CD4-positive, CD25-positive, alpha-beta regulatory T cell (primary cell): Measurements from ENCODE around the gene PARD3. TPM values are rescaled to one million over a fixed set of nuclear protein-coding genes. Genes with fewer than 3 reads are reported as not detected.
A peak's percentile ranks its signal among the peaks of the same experiment; 100 is the strongest.

Source experiments
- ATAC-seq, 2 donors: fragments of 150-1000 bp; cut with Tn5 transposase; one replicate each; pipeline ENCODE4 v1.10.0; 2021; ENCODE audit warnings: low read depth in 2 of 2, moderate number of reproducible peaks in 2 of 2, moderate library complexity in 1 of 2
- DNase-seq, 3 donors: peaks; one replicate each; pipeline versions ENCODE4 v3.0.0 to v3.0.0-alpha.2; 2012 to 2022; ENCODE audit warnings: mixed read lengths in 1 of 3
- H3K27ac ChIP-seq: one replicate; pipeline ENCODE4 v1.7.0; 2013; ENCODE audit warnings: mild to moderate bottlenecking, low read length; ENCODE audit not compliant: insufficient read depth, poor library complexity, severe bottlenecking
- H3K27me3 ChIP-seq: one replicate; pipeline ENCODE4 v1.7.0; 2013; ENCODE audit warnings: low read length; ENCODE audit not compliant: control insufficient read depth, insufficient read depth
- H3K36me3 ChIP-seq: one replicate; pipeline ENCODE4 v1.7.0; 2013; ENCODE audit warnings: mild to moderate bottlenecking, low read length, moderate library complexity; ENCODE audit not compliant: control insufficient read depth, insufficient read depth
- H3K4me1 ChIP-seq: 2 replicates; pipeline ENCODE4 v1.7.0; 2013; ENCODE audit warnings: mild to moderate bottlenecking, low read length; ENCODE audit not compliant: insufficient read depth, control insufficient read depth, poor library complexity, severe bottlenecking
- H3K4me3 ChIP-seq: one replicate; pipeline ENCODE4 v1.7.0; 2013; ENCODE audit warnings: low read depth, mild to moderate bottlenecking, low read length, moderate library complexity
- H3K9me3 ChIP-seq, 2 experiments: 1 replicate in 1 of 2; 2 replicates in 1 of 2; pipeline ENCODE4 v1.7.0; 2013; ENCODE audit warnings: low read length in 2 of 2, mild to moderate bottlenecking in 1 of 2, moderate library complexity in 1 of 2; ENCODE audit not compliant: control insufficient read depth in 2 of 2
- H3K27ac Mint-ChIP-seq, 3 donors: one replicate each; pipeline ENCODE4 v1.8.0; 2020 to 2022; ENCODE audit warnings: mild to moderate bottlenecking in 3 of 3, mixed read lengths in 3 of 3, moderate library complexity in 2 of 3
- H3K27me3 Mint-ChIP-seq: one replicate; pipeline ENCODE4 v1.8.0; 2022; ENCODE audit warnings: mild to moderate bottlenecking, mixed read lengths
- H3K36me3 Mint-ChIP-seq: one replicate; pipeline ENCODE4 v1.8.0; 2020; ENCODE audit warnings: mixed read lengths
- H3K4me1 Mint-ChIP-seq, 4 donors: one replicate each; pipeline ENCODE4 v1.8.0; 2020 to 2022; ENCODE audit warnings: mixed read lengths in 4 of 4, mild to moderate bottlenecking in 1 of 4
- H3K4me3 Mint-ChIP-seq, 4 donors: one replicate each; pipeline ENCODE4 v1.8.0; 2020 to 2022; ENCODE audit warnings: mild to moderate bottlenecking in 4 of 4, mixed read lengths in 4 of 4, moderate library complexity in 3 of 4
- H3K9me3 Mint-ChIP-seq, 7 donors: one replicate each; pipeline ENCODE4 v1.8.0; 2020 to 2022; ENCODE audit warnings: mixed read lengths in 7 of 7, mild to moderate bottlenecking in 3 of 7, moderate library complexity in 2 of 7
- polyA plus RNA-seq, 4 donors: library from polyadenylated mRNA; unstranded; fragments of 300-500 nt; fragmentation: Illumina TruSeq; gene quantifications; one replicate each; pipeline ENCODE4 v1.2.3, GENCODE V29; 2021
- total RNA-seq: library from RNA; stranded (reverse); gene quantifications from one replicate; pipeline ENCODE4 v1.2.3, GENCODE V29; 2022

Gene PARD3
- total and polyA plus RNA-seq, 5 donors from 2014 or later: 0.08 to 0.79 TPM; not detected in 3

- no peak overlapping the region for H3K4me3 Mint-ChIP-seq
- DNase-seq: no peak
- H3K4me3 ChIP-seq: no peak overlapping the region
Measured at GRCh38 chr10:34555653-34556052, 259.4 kb downstream of the PARD3 start.

GRCh38 chr10:34553747-34554146 is 261.3 kb downstream of the PARD3 start:
- no peaks in the 10 kb centered on the region for H3K36me3 ChIP-seq
- H3K27me3 Mint-ChIP-seq: no peaks in the 10 kb centered on the region
- no peak for DNase-seq
- no peaks in the 10 kb centered on the region for H3K9me3 Mint-ChIP-seq
- no peak overlapping the region for H3K4me3 Mint-ChIP-seq
- no peaks in the 10 kb centered on the region for H3K9me3 ChIP-seq
- no peaks in the 10 kb centered on the region for H3K36me3 Mint-ChIP-seq
- H3K27me3 ChIP-seq: no peaks in the 10 kb centered on the region
- no peak for ATAC-seq
- no peak overlapping the region for H3K4me3 ChIP-seq
- H3K4me1 ChIP-seq: no peaks in the 10 kb centered on the region
- H3K4me1 Mint-ChIP-seq: peaks cover 0 to 2% (median 0%) of the 10 kb centered on the region in 4 donors
- no peak overlapping the region for H3K27ac Mint-ChIP-seq
- no peak overlapping the region for H3K27ac ChIP-seq

More at GRCh38 chr10:34555653-34556052, 259.4 kb downstream of the PARD3 start:
- no peak overlapping the region for H3K27ac ChIP-seq
- H3K36me3 Mint-ChIP-seq: no peaks in the 10 kb centered on the region
- no peaks in the 10 kb centered on the region for H3K9me3 ChIP-seq
- peaks cover 0 to 2% (median 0%) of the 10 kb centered on the region in 4 donors for H3K4me1 Mint-ChIP-seq
- peak in 1 of 2 donors; percentile 18 for ATAC-seq
- H3K27me3 ChIP-seq: no peaks in the 10 kb centered on the region
- H3K36me3 ChIP-seq: no peaks in the 10 kb centered on the region
- no peaks in the 10 kb centered on the region for H3K27me3 Mint-ChIP-seq
- no peaks in the 10 kb centered on the region for H3K4me1 ChIP-seq
- H3K9me3 Mint-ChIP-seq: no peaks in the 10 kb centered on the region
- H3K27ac Mint-ChIP-seq: no peak overlapping the region

DNA sequence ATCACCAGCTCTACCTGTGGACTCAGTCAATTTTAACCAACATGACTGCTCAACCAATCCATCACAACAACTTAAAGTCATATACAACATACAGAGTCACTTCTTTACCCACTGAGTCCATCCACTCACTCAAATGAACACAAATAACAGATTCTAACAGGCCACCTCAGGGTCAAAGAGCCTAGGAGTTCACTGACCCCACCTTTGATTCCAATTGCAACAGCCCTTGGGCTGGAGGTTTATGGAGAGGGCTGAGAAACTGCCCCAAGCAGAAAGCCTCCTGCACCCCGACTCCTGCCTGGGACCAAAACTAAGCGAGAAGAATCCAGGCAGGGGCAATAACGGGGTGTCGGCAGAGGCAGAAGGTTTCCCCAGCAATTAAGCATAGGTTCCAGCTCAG is 263.8 kb downstream of the PARD3 start:
- Histone ChIP-seq H3K4me1 (no peaks in the 10 kb centered on the region), H3K27ac (no peak overlapping the region), H3K4me3 (no peak overlapping the region), H3K36me3 (no peaks in the 10 kb centered on the region), H3K9me3 (no peaks in the 10 kb centered on the region), H3K27me3 (no peaks in the 10 kb centered on the region)
- no peaks in the 10 kb centered on the region for H3K9me3 Mint-ChIP-seq
- H3K36me3 Mint-ChIP-seq: no peaks in the 10 kb centered on the region
- DNase-seq: no peak
- H3K4me3 Mint-ChIP-seq: peak overlapping the region in 1 of 4 donors; percentile 27
- H3K27me3 Mint-ChIP-seq: no peaks in the 10 kb centered on the region
- peak overlapping the region in 1 of 3 donors; percentile 79 for H3K27ac Mint-ChIP-seq
- no peak for ATAC-seq
- H3K4me1 Mint-ChIP-seq: peaks cover 0 to 2% (median 0%) of the 10 kb centered on the region in 4 donors

DNA sequence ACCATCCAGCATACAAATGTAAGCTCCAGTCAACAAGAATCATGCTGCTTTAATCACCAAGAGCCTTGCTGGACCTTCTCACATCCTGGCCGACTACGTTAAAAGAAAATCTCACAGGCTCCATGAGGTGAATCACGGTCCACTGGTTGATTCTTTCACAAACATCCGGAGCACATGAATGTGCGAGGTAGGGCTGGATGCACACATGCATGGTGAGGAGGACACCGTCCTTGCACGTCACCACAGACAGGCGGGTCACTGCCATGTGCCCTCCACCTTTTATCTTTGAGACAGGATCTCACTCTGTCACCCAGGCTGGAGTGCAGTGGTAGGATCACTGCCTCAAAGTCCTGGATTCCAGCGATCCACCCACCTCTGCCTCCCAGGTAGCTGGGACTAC is 265.1 kb downstream of the PARD3 start:
- DNase-seq: no peak
- Mint-ChIP-seq H3K4me3 (no peak overlapping the region), H3K4me1 (no peaks in the 10 kb centered on the region), H3K27ac (no peak overlapping the region), H3K36me3 (no peaks in the 10 kb centered on the region), H3K27me3 (no peaks in the 10 kb centered on the region), H3K9me3 (no peaks in the 10 kb centered on the region)
- Histone ChIP-seq H3K27me3 (no peaks in the 10 kb centered on the region), H3K4me3 (no peak overlapping the region), H3K36me3 (no peaks in the 10 kb centered on the region), H3K9me3 (no peaks in the 10 kb centered on the region), H3K4me1 (no peaks in the 10 kb centered on the region), H3K27ac (no peak overlapping the region)
- no peak for ATAC-seq

DNA sequence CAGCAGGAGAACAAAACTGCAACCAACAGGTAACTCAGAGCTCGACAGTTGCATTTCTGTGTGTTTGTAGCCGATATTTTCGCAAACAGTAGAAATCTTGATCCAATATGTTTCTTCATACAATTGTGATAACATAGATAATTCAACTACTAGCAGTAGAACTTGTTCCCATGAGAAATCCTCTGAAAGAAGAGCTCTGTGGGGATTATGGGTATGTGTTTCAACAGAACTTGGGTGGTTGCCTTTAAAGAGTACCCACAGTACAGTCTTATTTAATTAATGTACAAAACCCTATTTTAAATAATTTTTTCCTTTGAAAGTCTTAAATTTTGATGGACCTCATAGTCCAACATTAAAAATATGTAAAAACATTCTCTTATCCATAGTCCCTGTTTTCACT is 266.1 kb downstream of the PARD3 start:
- H3K36me3 Mint-ChIP-seq: no peaks in the 10 kb centered on the region
- H3K27ac ChIP-seq: no peak overlapping the region
- H3K4me1 ChIP-seq: no peaks in the 10 kb centered on the region
- no peak overlapping the region for H3K4me3 ChIP-seq
- DNase-seq: no peak
- ATAC-seq: no peak
- no peak overlapping the region for H3K27ac Mint-ChIP-seq
- H3K4me3 Mint-ChIP-seq: no peak overlapping the region
- H3K9me3 Mint-ChIP-seq: no peaks in the 10 kb centered on the region
- H3K9me3 ChIP-seq: no peaks in the 10 kb centered on the region
- H3K27me3 ChIP-seq: no peaks in the 10 kb centered on the region
- no peaks in the 10 kb centered on the region for H3K27me3 Mint-ChIP-seq
- H3K36me3 ChIP-seq: no peaks in the 10 kb centered on the region
- no peaks in the 10 kb centered on the region for H3K4me1 Mint-ChIP-seq

- Histone ChIP-seq H3K4me1 (no peaks in the 10 kb centered on the region), H3K4me3 (no peak overlapping the region), H3K27me3 (no peaks in the 10 kb centered on the region), H3K9me3 (no peaks in the 10 kb centered on the region), H3K36me3 (no peaks in the 10 kb centered on the region), H3K27ac (no peak overlapping the region)
- Mint-ChIP-seq H3K9me3 (no peaks in the 10 kb centered on the region), H3K27ac (no peak overlapping the region), H3K27me3 (no peaks in the 10 kb centered on the region), H3K4me3 (no peak overlapping the region), H3K4me1 (no peaks in the 10 kb centered on the region), H3K36me3 (no peaks in the 10 kb centered on the region)
- ATAC-seq: no peak
- DNase-seq: no peak
Measured at GRCh38 chr10:34548466-34548865, 266.6 kb downstream of the PARD3 start.

DNA sequence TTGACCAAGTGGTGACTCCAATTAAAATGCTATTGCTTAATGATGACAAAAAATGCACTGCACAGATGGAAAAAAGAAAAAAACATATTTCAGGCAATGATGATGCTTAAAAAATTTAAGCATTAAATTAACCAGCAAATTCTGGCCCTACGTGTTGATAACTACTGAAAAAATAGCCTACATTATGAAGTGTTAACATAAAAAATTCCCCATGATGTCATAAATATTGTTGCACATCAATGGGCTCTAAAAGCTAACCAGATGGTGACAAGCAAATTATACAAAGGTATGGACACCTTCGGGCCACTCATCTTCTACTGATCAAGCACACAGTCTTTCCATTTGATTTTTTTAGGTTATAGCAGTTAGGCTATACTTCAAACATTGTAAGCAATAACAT is 267.4 kb downstream of the PARD3 start:
- H3K27ac ChIP-seq: no peak overlapping the region
- H3K27ac Mint-ChIP-seq: no peak overlapping the region
- H3K27me3 ChIP-seq: no peaks in the 10 kb centered on the region
- no peaks in the 10 kb centered on the region for H3K36me3 Mint-ChIP-seq
- H3K27me3 Mint-ChIP-seq: no peaks in the 10 kb centered on the region
- no peaks in the 10 kb centered on the region for H3K36me3 ChIP-seq
- no peaks in the 10 kb centered on the region for H3K4me1 Mint-ChIP-seq
- no peak overlapping the region for H3K4me3 Mint-ChIP-seq
- DNase-seq: no peak
- no peaks in the 10 kb centered on the region for H3K4me1 ChIP-seq
- ATAC-seq: no peak
- no peaks in the 10 kb centered on the region for H3K9me3 Mint-ChIP-seq
- H3K9me3 ChIP-seq: no peaks in the 10 kb centered on the region
- no peak overlapping the region for H3K4me3 ChIP-seq

DNA sequence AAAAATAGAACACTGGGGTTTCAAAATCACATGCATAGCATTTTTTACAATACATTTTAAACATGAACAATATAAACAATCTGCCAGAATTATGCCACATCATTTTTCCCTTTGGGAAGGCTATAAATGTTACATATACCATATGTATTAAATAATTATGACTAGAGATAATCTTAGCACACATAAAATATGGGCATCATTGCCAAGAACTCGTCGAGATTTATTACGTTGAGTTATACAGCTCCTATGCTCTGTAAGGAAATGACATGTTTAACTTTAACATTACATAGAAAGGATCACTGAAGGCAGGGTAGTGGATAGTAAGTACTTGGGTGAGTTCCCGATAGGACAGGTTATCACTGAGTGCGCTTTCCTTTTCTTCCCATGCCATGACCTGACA is 267.8 kb downstream of the PARD3 start:
- Mint-ChIP-seq H3K9me3 (no peaks in the 10 kb centered on the region), H3K36me3 (no peaks in the 10 kb centered on the region), H3K4me3 (no peak overlapping the region), H3K27ac (no peak overlapping the region), H3K4me1 (no peaks in the 10 kb centered on the region), H3K27me3 (no peaks in the 10 kb centered on the region)
- H3K36me3 ChIP-seq: no peaks in the 10 kb centered on the region
- no peaks in the 10 kb centered on the region for H3K9me3 ChIP-seq
- H3K4me1 ChIP-seq: no peaks in the 10 kb centered on the region
- ATAC-seq (no peak), DNase-seq (no peak)
- H3K4me3 ChIP-seq: no peak overlapping the region
- no peaks in the 10 kb centered on the region for H3K27me3 ChIP-seq
- H3K27ac ChIP-seq: no peak overlapping the region
